Esophagus muscularis mucosa (tissue), 4 donors: Measurements from ENCODE around the gene MMRN2. TPM values are rescaled to one million over a fixed set of nuclear protein-coding genes. Genes with fewer than 3 reads are reported as not detected.
"Not testable (repeated sequence)": the region's sequence is repeated elsewhere in the genome, so short reads cannot be mapped to it uniquely, and the experiment has no call there.

Experiments used
- DNase-seq: peaks from one replicate; pipeline ENCODE4 v3.0.0-alpha.2; 2017; ENCODE audit errors: extremely low spot score
- H3K27ac ChIP-seq, 4 donors: fragments of 200-600 bp; sonication (generic); replicated peaks in 1 of 4; 1 replicate in 3 of 4; 2 replicates in 1 of 4; pipeline ENCODE4 v1.5.1; 2016 to 2019; ENCODE audit warnings: mild to moderate bottlenecking in 1 of 4
- H3K27me3 ChIP-seq, 4 donors: fragments of 200-600 bp; sonication (generic); one replicate each; pipeline versions ENCODE4 v1.5.1 to v1.6.0; 2016 to 2019
- H3K36me3 ChIP-seq, 4 donors: fragments of 200-600 bp; sonication (generic); one replicate each; pipeline ENCODE4 v1.5.1; 2016 to 2019
- H3K4me1 ChIP-seq, 4 donors: fragments of 200-600 bp; sonication (generic); one replicate each; pipeline ENCODE4 v1.5.1; 2016 to 2019
- H3K4me3 ChIP-seq, 4 donors: fragments of 200-600 bp; sonication (generic); 1 replicate in 2 of 4; 2 replicates in 2 of 4; pipeline ENCODE4 v1.5.1; 2016 to 2019; ENCODE audit warnings: mild to moderate bottlenecking in 4 of 4, moderate library complexity in 1 of 4
- H3K9me3 ChIP-seq, 4 donors: fragments of 200-600 bp; sonication (generic); 1 replicate in 3 of 4; 2 replicates in 1 of 4; pipeline ENCODE4 v1.5.1; 2016 to 2019
- CTCF ChIP-seq, 3 experiments: fragments of 200-600 bp in 2 of 3; fragments of 450-650 bp in 1 of 3; sonication (generic) in 2 of 3; IDR thresholded peaks; one replicate each; pipeline ENCODE4 v1.5.1; 2017 to 2019; ENCODE audit warnings: antibody characterized with exemption in 3 of 3, mild to moderate bottlenecking in 2 of 3, moderate library complexity in 1 of 3
- EP300 ChIP-seq: sonication (generic); formaldehyde crosslinking; IDR thresholded peaks from one replicate; pipeline ENCODE4 v1.6.1; 2017; ENCODE audit warnings: antibody characterized with exemption
- POLR2A ChIP-seq: fragments of 450-650 bp; IDR thresholded peaks from one replicate; pipeline ENCODE4 v1.6.1; 2017; ENCODE audit warnings: antibody characterized with exemption, moderate library complexity, mild to moderate bottlenecking, low read depth
- POLR2AphosphoS5 ChIP-seq, 2 donors: sonication (generic); formaldehyde crosslinking; IDR thresholded peaks; one replicate each; pipeline ENCODE4 v1.6.1; 2017; ENCODE audit warnings: antibody characterized with exemption in 2 of 2
- WGBS: methylation state at CpG from one replicate; pipeline ENCODE4 v1.1.5; 2018; 5-methylcytosine and 5-hydroxymethylcytosine counted together
- intact Hi-C: fragments of 100-400 bp; cut with DNase I; formaldehyde crosslinking; loops from one replicate; pipeline ENCODE4 v1.15.1; 2023
- total RNA-seq, 4 donors: library from RNA; depleted of rRNA; stranded (reverse); fragments of >200 nt; gene quantifications; one replicate each; pipeline versions ENCODE4 v1.1.0 to v1.2.1, GENCODE V29; 2016

MMRN2 gene
- total RNA-seq, 4 donors from 2014 or later: 24.9 to 85.9 (median 56.3) TPM

- Histone ChIP-seq H3K36me3 (no peaks in the 10 kb centered on the region), H3K4me3 (no peak overlapping the region), H3K27me3 (no peaks in the 10 kb centered on the region), H3K4me1 (peaks cover 25 to 31% (median 29%) of the 10 kb centered on the region in 4 donors), H3K9me3 (no peaks in the 10 kb centered on the region), H3K27ac (peak overlapping the region; percentile 70 to 77 (median 74))
- TF ChIP-seq EP300 (no peak), POLR2A (no peak), POLR2AphosphoS5 (IDR thresholded peaks at IDR 0.05) (peak; percentile 40 to 57), CTCF (IDR thresholded peaks at IDR 0.05) (no peak)
- DNase-seq: no peak
- WGBS: 13% methylated on average over 3 of the region's 3 CpGs
- intact Hi-C loops: no loop called here
These were observed 22.6 kb upstream of the MMRN2 start for GRCh38 chr10:86979977-86980448.

- Histone ChIP-seq H3K4me3 (no peak overlapping the region), H3K9me3 (no peaks in the 10 kb centered on the region), H3K27me3 (no peaks in the 10 kb centered on the region), H3K27ac (peak overlapping the region; percentile 70 to 77 (median 74)), H3K36me3 (no peaks in the 10 kb centered on the region), H3K4me1 (peaks cover 25 to 31% (median 29%) of the 10 kb centered on the region in 4 donors)
- WGBS: 83% methylated on average over 3 of the region's 4 CpGs
- TF ChIP-seq CTCF (IDR thresholded peaks at IDR 0.05) (no peak), POLR2AphosphoS5 (IDR thresholded peaks at IDR 0.05) (no peak), EP300 (no peak), POLR2A (no peak)
- DNase-seq: no peak
- intact Hi-C loops: no loop called here
These were observed 21.9 kb upstream of the MMRN2 start for GRCh38 chr10:86979296-86979818.

GRCh38 chr10:86978457-86978856 is 21.0 kb upstream of the MMRN2 start:
- H3K27me3 ChIP-seq, H3K4me3 ChIP-seq, intact Hi-C loops, H3K9me3 ChIP-seq, DNase-seq, H3K36me3 ChIP-seq: not testable (repeated sequence)
- Histone ChIP-seq H3K27ac (peak overlapping the region; percentile 48 to 77 (median 68)), H3K4me1 (peaks cover 25 to 31% (median 29%) of the 10 kb centered on the region in 4 donors)
- whole genome bisulfite sequencing: 79% methylated on average over 3 of the region's 3 CpGs

GRCh38 chr10:86976362-86977056 is 19.1 kb upstream of the MMRN2 start:
- 99% methylated on average over 5 of the region's 5 CpGs for WGBS
- no peak for TF ChIP-seq POLR2A
- TF ChIP-seq POLR2AphosphoS5 (IDR thresholded peaks at IDR 0.05): no peak
- TF ChIP-seq CTCF (IDR thresholded peaks at IDR 0.05): no peak
- TF ChIP-seq EP300: no peak
- Histone ChIP-seq H3K4me1 (peaks cover 36 to 41% (median 39%) of the 10 kb centered on the region in 4 donors), H3K4me3 (no peak overlapping the region), H3K27me3 (no peaks in the 10 kb centered on the region), H3K9me3 (no peaks in the 10 kb centered on the region), H3K27ac (no peak overlapping the region), H3K36me3 (no peaks in the 10 kb centered on the region)
- DNase-seq: no peak
- intact Hi-C loops: no loop called here

GRCh38 chr10:86974484-86974883 is 17.1 kb upstream of the MMRN2 start:
- Histone ChIP-seq H3K36me3 (no peaks in the 10 kb centered on the region), H3K4me1 (peaks cover 34 to 47% (median 38%) of the 10 kb centered on the region in 4 donors), H3K4me3 (no peak overlapping the region), H3K27me3 (no peaks in the 10 kb centered on the region), H3K27ac (peak overlapping the region in 3 of 4 donors; percentile 11 to 99 (median 22)), H3K9me3 (no peaks in the 10 kb centered on the region)
- no peak for DNase-seq
- intact Hi-C loops: no loop called here
- TF ChIP-seq CTCF (IDR thresholded peaks at IDR 0.05): no peak
- no peak for TF ChIP-seq POLR2AphosphoS5 (IDR thresholded peaks at IDR 0.05)
- no peak for TF ChIP-seq EP300
- no peak for TF ChIP-seq POLR2A
- WGBS: 84% methylated on average over 7 of the region's 7 CpGs
